ENCODE data around the gene ZNF217.
"Not testable (repeated sequence)": the region's sequence is repeated elsewhere in the genome, so short reads cannot be mapped to it uniquely, and the experiment has no call there.

Gene ZNF217

DNA sequence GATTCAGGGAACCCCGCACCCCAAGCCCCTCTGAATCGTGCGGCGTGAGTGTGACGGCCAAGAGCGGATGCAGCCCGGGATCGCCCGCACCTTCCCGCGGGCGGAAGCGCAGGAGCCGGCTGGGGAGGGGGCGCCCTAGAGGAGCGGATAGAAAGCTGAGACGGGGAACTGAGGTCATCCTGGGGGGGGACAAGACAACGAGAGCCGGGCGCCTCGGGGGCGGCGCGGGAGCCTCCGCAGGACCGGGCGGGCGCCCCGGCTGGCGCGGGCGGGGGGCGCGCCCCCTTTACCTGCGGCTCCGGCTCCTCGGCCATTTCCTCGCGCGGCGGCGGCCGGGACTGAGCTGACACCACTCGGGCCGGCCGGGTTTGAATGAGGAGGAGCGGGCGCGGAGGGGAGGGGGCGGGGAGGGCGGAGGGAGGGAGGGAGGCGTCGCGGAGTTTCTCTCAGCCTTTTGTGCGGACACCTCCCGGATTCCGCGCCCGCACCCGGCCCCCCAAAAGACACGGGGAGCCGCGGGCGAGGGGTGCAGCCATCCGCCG lies at the start of gene ZNF217:
TSS of gene ZNF217 (minus strand) at position 374 of the 542 bp plus-strand sequence. CDS start 11,013 bp downstream, outside the sequence.
- peak; percentile 35 to 62 for DNase-seq

DNA sequence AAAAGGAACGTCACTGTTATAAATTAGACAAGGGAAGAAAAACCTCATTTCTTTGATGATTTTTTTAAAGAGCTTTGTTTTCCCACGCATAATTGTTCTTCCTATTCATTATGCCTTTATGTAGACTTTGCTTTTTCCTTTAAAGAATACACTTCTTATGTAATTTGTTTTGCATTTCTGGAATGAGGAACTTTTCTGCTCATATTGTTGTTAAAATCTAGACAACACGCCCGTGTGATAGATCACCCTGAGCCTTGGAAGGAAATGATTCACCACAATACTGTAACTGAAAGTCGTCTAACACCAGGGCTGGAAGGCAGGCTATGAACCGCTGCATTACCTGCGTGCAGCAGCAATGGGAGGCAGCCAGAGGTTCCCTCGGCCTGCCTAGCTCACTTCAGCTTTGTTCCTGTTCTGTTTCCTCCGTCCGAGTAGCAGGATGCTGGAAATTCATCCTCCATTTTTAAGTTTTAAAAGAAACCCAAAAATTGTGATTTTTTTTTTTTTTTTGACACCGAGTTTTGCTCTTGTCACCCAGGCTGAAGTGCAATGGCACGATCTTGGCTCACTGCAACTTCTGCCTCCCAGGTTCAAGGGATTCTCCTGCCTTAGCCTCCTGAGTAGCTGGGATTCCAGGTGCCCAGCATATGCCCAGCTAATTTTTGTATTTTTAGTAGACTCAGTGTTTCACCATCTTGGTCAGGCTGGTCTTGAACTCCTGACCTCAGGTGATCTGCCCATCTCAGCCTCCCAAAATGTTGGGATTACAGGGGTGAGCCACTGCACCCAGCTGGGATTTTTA lies 49.6 kb upstream of the ZNF217 start:
- no peak for DNase-seq

DNA sequence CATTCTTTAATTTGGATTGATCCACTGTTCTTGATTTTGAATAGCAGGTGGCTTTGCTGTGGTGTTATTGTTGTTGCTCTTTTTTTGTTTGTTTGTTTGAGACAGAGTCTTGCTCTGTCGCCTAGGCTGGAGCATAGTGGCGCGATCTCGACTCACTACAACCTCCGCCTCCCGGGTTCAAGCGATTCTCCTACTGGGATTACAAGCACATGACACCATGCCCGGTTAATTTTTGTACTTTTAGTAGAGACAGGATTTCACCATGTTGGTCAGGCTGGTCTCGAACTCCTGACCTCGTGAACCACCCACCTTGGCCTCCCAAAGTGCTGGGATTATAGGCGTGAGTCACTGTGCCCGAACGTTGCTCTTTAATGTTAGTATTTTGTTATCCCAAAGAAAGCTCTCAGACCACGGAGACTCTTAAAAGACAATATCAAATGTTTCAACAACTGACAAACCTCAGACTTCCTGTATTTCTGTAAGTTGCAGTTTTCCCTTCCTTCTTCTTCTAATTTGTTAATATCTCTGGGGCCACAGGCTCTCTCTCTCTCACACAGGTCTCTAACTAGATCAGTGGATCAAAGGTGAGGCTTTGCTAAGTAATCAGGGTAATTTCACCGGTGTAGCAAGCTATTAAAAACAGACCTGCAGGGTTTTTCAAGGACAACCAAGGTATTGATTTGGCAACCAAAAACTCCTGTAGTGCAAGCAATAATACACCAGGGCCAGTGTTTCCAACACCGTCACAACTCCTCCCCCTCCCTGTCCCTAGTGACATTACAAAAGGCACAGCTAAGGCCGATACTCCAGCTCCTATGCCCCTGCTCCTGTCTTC lies 48.8 kb upstream of the ZNF217 start:
- no peak for DNase-seq

GRCh38 chr20:53639647-53640440 lies 46.2 kb upstream of the ZNF217 start:
- no peak for DNase-seq

GRCh38 chr20:53639128-53639527 lies 45.5 kb upstream of the ZNF217 start:
- no peak for DNase-seq

DNA sequence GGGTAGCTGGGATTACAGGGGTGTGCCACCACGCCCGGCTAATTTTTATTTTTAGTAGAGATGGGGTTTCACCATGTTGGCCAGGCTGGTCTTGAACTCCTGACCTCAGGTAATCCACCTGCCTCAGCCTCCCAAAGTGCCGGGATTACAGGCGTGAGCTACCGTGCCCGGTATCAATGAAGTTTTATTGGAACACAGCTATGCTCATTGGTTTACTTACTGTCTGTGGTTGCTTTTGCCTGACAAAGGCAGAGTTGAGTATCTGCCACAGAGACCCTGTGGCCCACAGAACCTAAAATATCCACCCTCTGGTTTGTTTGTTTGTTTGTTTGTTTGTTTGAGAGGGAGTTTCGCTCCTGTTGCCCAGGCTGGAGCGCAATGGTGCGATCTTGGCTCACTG lies 43.7 kb upstream of the ZNF217 start:
- not testable (repeated sequence) for DNase-seq

DNA sequence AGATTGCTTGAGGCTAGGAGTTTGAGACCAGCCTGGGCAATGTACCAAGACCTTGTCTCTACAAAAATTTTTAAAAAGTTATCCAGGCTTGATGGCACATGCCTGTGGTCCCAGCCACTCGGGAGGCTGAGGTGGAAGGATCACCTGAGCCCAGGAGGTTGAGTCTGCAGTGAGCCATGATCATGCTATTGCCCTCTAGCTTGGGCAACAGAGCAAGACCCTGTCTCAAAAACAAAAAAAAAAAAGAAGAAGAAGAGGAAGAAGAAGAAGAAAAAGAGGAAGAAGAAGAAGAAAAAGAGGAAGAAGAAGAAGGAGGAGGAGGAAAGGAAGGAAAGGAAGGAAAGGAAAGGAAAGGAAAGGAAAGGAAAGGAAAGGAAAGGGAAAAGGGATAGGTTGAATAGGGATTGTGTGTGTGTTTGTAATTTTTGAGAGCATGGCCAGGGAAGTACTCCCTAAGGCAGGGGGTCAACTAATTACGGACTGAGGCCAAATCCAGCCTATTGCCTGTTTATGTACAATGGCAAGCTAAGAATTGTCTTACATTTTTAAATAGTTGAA lies 43.0 kb upstream of the ZNF217 start:
- DNase-seq, result no peak

- DNase-seq, result no peak
Observed at GRCh38 chr20:53635221-53635620, 41.6 kb upstream of the ZNF217 start.

GRCh38 chr20:53631909-53632662 lies 38.4 kb upstream of the ZNF217 start:
- DNase-seq, result no peak

DNA sequence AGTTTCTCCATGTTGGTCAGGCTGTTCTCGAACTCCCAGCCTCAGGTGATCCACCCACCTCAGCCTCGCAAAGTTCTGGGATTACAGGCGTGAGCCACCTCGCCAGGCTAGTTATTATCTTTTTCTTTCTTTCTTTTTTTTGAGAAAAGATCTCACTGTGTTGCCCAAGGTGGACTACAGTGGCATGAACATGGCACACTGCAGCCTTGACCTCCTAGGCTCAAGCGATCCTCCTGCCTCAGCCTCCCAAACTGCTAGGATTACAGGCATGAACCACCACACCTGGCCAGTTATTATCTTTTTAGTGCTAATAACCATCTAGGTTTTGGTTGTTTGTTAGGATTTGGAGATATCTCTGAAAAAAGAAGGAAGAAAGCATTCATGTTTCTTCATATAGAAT lies 35.8 kb upstream of the ZNF217 start:
- no peak for DNase-seq

DNA sequence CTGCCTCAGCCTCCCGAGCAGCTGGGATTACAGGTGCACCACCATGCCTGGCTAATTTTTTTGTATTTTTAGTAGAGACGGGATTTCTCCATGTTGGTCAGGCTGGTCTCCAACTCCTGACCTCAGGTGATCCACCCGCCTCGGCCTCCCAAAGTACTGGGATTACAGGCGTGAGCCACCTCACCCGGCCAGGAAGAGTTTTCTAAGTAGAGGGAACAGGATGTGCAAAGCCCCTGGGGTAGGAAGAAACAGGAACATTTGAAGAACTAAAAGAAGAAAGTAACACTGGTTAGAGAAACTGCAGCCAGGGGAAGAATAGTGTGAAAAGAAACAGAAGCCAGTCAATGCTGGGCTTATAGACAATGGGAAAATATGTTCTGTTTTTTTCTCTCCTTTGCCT lies 35.1 kb upstream of the ZNF217 start:
- not testable (repeated sequence) for DNase-seq

- no peak for DNase-seq
Observed at GRCh38 chr20:53628076-53628475, 34.4 kb upstream of the ZNF217 start.

GRCh38 chr20:53627001-53627400 lies 33.4 kb upstream of the ZNF217 start:
- not testable (repeated sequence) for DNase-seq

DNA sequence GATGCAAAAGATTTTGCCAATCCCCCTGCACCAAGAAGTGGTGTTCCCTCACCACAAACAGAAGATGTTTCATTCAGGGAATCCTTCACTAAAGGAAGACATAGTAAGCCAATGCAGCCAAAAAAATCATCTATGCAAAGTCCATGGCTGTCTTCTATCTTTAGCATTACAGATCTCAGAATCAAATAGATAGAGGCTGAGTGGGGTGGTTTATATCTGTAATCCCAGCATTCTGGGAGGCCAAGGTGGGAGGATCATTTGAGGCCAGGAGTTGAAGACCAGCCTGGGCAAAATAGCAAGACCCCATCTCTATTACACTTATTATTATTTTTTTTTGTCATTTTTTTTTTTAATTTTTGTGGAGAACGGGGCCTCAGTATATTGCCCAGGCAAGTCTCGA lies 32.9 kb upstream of the ZNF217 start:
- no peak for DNase-seq

- no peak for DNase-seq
Observed at GRCh38 chr20:53625311-53626129, 31.9 kb upstream of the ZNF217 start.

GRCh38 chr20:53624927-53625250 lies 31.2 kb upstream of the ZNF217 start:
- DNase-seq, result not testable (repeated sequence)

DNA sequence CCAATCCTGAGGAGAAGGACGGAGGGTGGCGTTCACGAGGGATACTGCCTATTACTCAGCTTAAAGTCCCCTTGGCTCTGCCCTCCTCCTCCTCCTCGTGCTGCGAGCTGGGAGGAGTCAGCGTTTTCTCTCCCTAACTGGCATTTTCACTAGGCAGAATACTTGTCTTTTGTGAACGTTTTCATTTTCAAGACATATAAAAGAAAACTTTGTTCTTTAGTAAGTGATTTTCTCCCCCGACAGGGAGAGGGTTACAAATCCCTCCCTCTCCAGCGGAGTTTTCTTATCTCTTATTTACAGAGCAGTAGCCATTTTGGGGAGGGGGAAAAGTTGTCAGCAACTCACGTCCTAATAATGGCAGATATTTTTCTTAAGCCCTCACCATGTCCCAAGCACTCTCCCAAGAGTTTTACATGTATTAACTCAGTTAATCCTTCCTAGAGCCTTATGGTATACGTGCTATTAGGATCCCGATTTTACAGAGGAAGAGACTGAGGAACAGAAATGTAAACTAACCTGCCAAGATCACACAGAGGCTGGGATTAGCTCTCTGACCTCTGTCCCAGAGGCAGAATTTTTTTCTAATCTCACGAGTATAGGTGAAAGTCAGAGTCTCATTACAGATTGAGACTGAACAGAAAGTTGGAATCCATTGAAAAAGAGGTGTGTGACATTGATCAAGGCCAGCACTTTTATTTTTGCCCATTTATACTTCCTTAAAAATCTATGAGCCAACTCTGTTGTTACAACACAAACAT lies 30.0 kb upstream of the ZNF217 start:
- peak; percentile 58 to 73 for DNase-seq

DNA sequence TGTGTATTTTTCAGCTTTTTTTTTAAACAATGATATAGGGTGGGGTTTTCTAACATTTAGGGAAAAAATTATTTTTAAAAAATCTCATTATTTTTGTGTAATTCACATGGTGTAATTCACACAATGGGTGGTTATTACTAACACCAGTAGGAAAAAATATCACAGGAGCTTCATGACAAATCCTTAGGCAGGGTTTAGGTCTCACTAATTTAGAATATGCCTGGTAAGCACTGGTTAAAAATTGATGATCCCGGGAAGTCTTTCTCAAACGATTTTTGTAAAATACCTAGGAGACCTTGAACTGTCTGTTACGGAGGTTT lies 29.5 kb upstream of the ZNF217 start:
- no peak for DNase-seq

- no peak for DNase-seq
Observed at GRCh38 chr20:53622247-53623133, 28.9 kb upstream of the ZNF217 start.

Measured in NCI-H524 (cell line).